ENCODE data around the gene PTN.

- TF ChIP-seq POLR2A (IDR thresholded peaks at IDR 0.05; ENCODE audit: low read depth, low read length) (no peak), CTCF (IDR thresholded peaks at IDR 0.05 in 2 of 3, conservative IDR thresholded peaks at IDR 0.05 in 1 of 3; ENCODE audit: control insufficient read depth in 2 of 3, extremely low read depth in 1 of 3, insufficient read depth in 1 of 3, low read depth in 3 of 3, low read length in 3 of 3) (no peak), EZH2 (IDR thresholded peaks at IDR 0.05; ENCODE audit: borderline replicate concordance, control insufficient read depth, low read depth, low read length) (no peak), TCF12 (IDR thresholded peaks at IDR 0.05; ENCODE audit: low read depth, low read length) (no peak), REST (IDR thresholded peaks at IDR 0.05; ENCODE audit: low read depth, low read length) (no peak), YY1 (IDR thresholded peaks at IDR 0.05; ENCODE audit: low read depth, low read length) (no peak)
- TF ChIP-seq, protein P1, sequence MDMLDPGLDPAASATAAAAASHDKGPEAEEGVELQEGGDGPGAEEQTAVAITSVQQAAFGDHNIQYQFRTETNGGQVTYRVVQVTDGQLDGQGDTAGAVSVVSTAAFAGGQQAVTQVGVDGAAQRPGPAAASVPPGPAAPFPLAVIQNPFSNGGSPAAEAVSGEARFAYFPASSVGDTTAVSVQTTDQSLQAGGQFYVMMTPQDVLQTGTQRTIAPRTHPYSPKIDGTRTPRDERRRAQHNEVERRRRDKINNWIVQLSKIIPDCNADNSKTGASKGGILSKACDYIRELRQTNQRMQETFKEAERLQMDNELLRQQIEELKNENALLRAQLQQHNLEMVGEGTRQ (IDR thresholded peaks at IDR 0.05; ENCODE audit: borderline replicate concordance, low read depth, low read length): no peak
- TF ChIP-seq, protein P2, sequence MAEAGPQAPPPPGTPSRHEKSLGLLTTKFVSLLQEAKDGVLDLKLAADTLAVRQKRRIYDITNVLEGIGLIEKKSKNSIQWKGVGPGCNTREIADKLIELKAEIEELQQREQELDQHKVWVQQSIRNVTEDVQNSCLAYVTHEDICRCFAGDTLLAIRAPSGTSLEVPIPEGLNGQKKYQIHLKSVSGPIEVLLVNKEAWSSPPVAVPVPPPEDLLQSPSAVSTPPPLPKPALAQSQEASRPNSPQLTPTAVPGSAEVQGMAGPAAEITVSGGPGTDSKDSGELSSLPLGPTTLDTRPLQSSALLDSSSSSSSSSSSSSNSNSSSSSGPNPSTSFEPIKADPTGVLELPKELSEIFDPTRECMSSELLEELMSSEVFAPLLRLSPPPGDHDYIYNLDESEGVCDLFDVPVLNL (IDR thresholded peaks at IDR 0.05; ENCODE audit: low read depth, low read length): no peak
These were observed 36.8 kb downstream of the PTN start for GRCh38 chr7:137306748-137307147.
